ENCODE measurements around the gene RETREG1.

Gene RETREG1

GRCh38 chr5:16492398-16493140 lies 124.2 kb downstream of the RETREG1 start:
- Histone ChIP-seq H3K27me3 (ENCODE audit: control insufficient read depth in 3 of 3, insufficient read depth in 3 of 3, low read depth in 1 of 3, low read length in 3 of 3) (peaks cover 0 to 8% (median 0%) of the 10 kb centered on the region in 3 experiments), H3K36me3 (replicated peaks in 1 of 2; ENCODE audit: control insufficient read depth in 2 of 2, insufficient read depth in 2 of 2, low read length in 2 of 2) (no peaks in the 10 kb centered on the region), H3K14ac (ENCODE audit: low read length) (no peak overlapping the region), H2BK12ac (ENCODE audit: low read length) (no peak overlapping the region), H3K4me3 (ENCODE audit: low read length in 2 of 2) (no peak overlapping the region), H3K9ac (ENCODE audit: low read depth, low read length, poor library complexity) (no peak overlapping the region), H3K9me3 (replicated peaks in 1 of 2; ENCODE audit: control insufficient read depth in 2 of 2, insufficient read depth in 1 of 2, low read depth in 1 of 2, low read length in 2 of 2) (peaks cover 0 to 3% of the 10 kb centered on the region in 2 donors), H3K4ac (ENCODE audit: low read length) (no peak overlapping the region), H4K8ac (ENCODE audit: low read depth, low read length) (no peak overlapping the region), H2BK120ac (ENCODE audit: low read depth, low read length) (no peak overlapping the region), H3K79me1 (ENCODE audit: low read depth, low read length) (no peaks in the 10 kb centered on the region), H2AFZ (ENCODE audit: low read length) (no peak overlapping the region), H3K18ac (ENCODE audit: low read length) (no peak overlapping the region), H3K27ac (replicated peaks; ENCODE audit: low read length) (no peak overlapping the region), H4K91ac (ENCODE audit: low read depth, low read length, poor library complexity) (no peak overlapping the region), H2AK5ac (ENCODE audit: low read depth, low read length) (no peak overlapping the region), H2BK5ac (ENCODE audit: low read length) (no peak overlapping the region), H3K23ac (ENCODE audit: low read depth, low read length, poor library complexity) (no peak overlapping the region), H3K4me1 (ENCODE audit: control insufficient read depth in 2 of 2, insufficient read depth in 1 of 2, low read depth in 1 of 2, low read length in 2 of 2) (no peaks in the 10 kb centered on the region), H2BK15ac (ENCODE audit: low read length) (no peak overlapping the region), H3K4me2 (ENCODE audit: insufficient read depth, low read length, poor library complexity, severe bottlenecking) (no peak overlapping the region)
- WGBS, 2 donors (ENCODE audit: extremely low coverage in 2 of 2, insufficient read length in 2 of 2, insufficient replicate concordance in 1 of 2): no CpG with 5 or more reads among the region's 10 CpGs
- DNase-seq (ENCODE audit: low spot score): no peak

DNA sequence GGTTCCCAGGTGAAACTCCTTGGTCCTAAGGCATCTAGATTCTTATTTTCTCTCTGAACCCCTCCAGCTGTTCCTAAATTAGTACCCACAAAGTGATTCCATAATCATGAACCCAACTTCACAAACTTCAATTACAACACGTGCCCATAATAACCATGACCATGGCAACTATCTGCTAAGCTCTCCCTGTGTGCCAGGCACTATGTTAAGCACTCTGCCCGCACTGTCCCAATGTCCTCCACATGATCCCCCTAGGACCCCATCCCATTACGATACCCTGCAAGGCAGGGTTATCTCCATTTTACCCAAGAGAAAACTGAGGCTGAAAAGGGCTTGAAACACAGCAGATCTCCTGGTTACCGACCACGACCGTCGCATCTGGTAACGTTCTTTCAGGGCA lies 125.9 kb downstream of the RETREG1 start:
- no peak overlapping the region for H3K18ac ChIP-seq (ENCODE audit: low read length)
- H3K14ac ChIP-seq (ENCODE audit: low read length): no peak overlapping the region
- no peaks in the 10 kb centered on the region for H3K36me3 ChIP-seq (replicated peaks in 1 of 2; ENCODE audit: control insufficient read depth in 2 of 2, insufficient read depth in 2 of 2, low read length in 2 of 2)
- H3K9ac ChIP-seq (ENCODE audit: low read depth, low read length, poor library complexity): no peak overlapping the region
- H3K27me3 ChIP-seq (ENCODE audit: control insufficient read depth in 3 of 3, insufficient read depth in 3 of 3, low read depth in 1 of 3, low read length in 3 of 3): peaks cover 0 to 11% (median 0%) of the 10 kb centered on the region in 3 experiments
- no peak overlapping the region for H2AFZ ChIP-seq (ENCODE audit: low read length)
- WGBS, 2 donors (ENCODE audit: extremely low coverage in 2 of 2, insufficient read length in 2 of 2, insufficient replicate concordance in 1 of 2): no CpG with 5 or more reads among the region's 8 CpGs
- H4K91ac ChIP-seq (ENCODE audit: low read depth, low read length, poor library complexity): no peak overlapping the region
- H3K4me2 ChIP-seq (ENCODE audit: insufficient read depth, low read length, poor library complexity, severe bottlenecking): no peak overlapping the region
- no peak overlapping the region for H2BK15ac ChIP-seq (ENCODE audit: low read length)
- H2BK12ac ChIP-seq (ENCODE audit: low read length): no peak overlapping the region
- peaks cover 0 to 3% of the 10 kb centered on the region in 2 donors for H3K9me3 ChIP-seq (replicated peaks in 1 of 2; ENCODE audit: control insufficient read depth in 2 of 2, insufficient read depth in 1 of 2, low read depth in 1 of 2, low read length in 2 of 2)
- no peak overlapping the region for H3K4me3 ChIP-seq (ENCODE audit: low read length in 2 of 2)
- no peak overlapping the region for H3K27ac ChIP-seq (replicated peaks; ENCODE audit: low read length)
- no peaks in the 10 kb centered on the region for H3K79me1 ChIP-seq (ENCODE audit: low read depth, low read length)
- no peak overlapping the region for H4K8ac ChIP-seq (ENCODE audit: low read depth, low read length)
- H3K4ac ChIP-seq (ENCODE audit: low read length): no peak overlapping the region
- DNase-seq (ENCODE audit: low spot score): no peak
- H3K23ac ChIP-seq (ENCODE audit: low read depth, low read length, poor library complexity): no peak overlapping the region
- H3K4me1 ChIP-seq (ENCODE audit: control insufficient read depth in 2 of 2, insufficient read depth in 1 of 2, low read depth in 1 of 2, low read length in 2 of 2): no peaks in the 10 kb centered on the region
- no peak overlapping the region for H2BK5ac ChIP-seq (ENCODE audit: low read length)
- H2BK120ac ChIP-seq (ENCODE audit: low read depth, low read length): no peak overlapping the region
- no peak overlapping the region for H2AK5ac ChIP-seq (ENCODE audit: low read depth, low read length)

GRCh38 chr5:16489322-16489791 lies 127.4 kb downstream of the RETREG1 start:
- Histone ChIP-seq H3K18ac (ENCODE audit: low read length) (no peak overlapping the region), H2BK12ac (ENCODE audit: low read length) (no peak overlapping the region), H3K23ac (ENCODE audit: low read depth, low read length, poor library complexity) (no peak overlapping the region), H3K79me1 (ENCODE audit: low read depth, low read length) (no peaks in the 10 kb centered on the region), H3K9ac (ENCODE audit: low read depth, low read length, poor library complexity) (no peak overlapping the region), H2AFZ (ENCODE audit: low read length) (no peak overlapping the region), H2AK5ac (ENCODE audit: low read depth, low read length) (no peak overlapping the region), H3K27ac (replicated peaks; ENCODE audit: low read length) (no peak overlapping the region), H3K9me3 (replicated peaks in 1 of 2; ENCODE audit: control insufficient read depth in 2 of 2, insufficient read depth in 1 of 2, low read depth in 1 of 2, low read length in 2 of 2) (no peaks in the 10 kb centered on the region), H3K4ac (ENCODE audit: low read length) (no peak overlapping the region), H4K91ac (ENCODE audit: low read depth, low read length, poor library complexity) (no peak overlapping the region), H2BK120ac (ENCODE audit: low read depth, low read length) (no peak overlapping the region), H3K4me1 (ENCODE audit: control insufficient read depth in 2 of 2, insufficient read depth in 1 of 2, low read depth in 1 of 2, low read length in 2 of 2) (no peaks in the 10 kb centered on the region), H3K14ac (ENCODE audit: low read length) (no peak overlapping the region), H3K27me3 (ENCODE audit: control insufficient read depth in 3 of 3, insufficient read depth in 3 of 3, low read depth in 1 of 3, low read length in 3 of 3) (peaks cover 0 to 11% (median 0%) of the 10 kb centered on the region in 3 experiments), H2BK5ac (ENCODE audit: low read length) (no peak overlapping the region), H3K36me3 (replicated peaks in 1 of 2; ENCODE audit: control insufficient read depth in 2 of 2, insufficient read depth in 2 of 2, low read length in 2 of 2) (no peaks in the 10 kb centered on the region), H4K8ac (ENCODE audit: low read depth, low read length) (no peak overlapping the region), H3K4me3 (ENCODE audit: low read length in 2 of 2) (no peak overlapping the region), H3K4me2 (ENCODE audit: insufficient read depth, low read length, poor library complexity, severe bottlenecking) (no peak overlapping the region), H2BK15ac (ENCODE audit: low read length) (no peak overlapping the region)
- WGBS, 2 donors (ENCODE audit: extremely low coverage in 2 of 2, insufficient read length in 2 of 2, insufficient replicate concordance in 1 of 2): no CpG with 5 or more reads among the region's 1 CpG
- no peak for DNase-seq (ENCODE audit: low spot score)

DNA sequence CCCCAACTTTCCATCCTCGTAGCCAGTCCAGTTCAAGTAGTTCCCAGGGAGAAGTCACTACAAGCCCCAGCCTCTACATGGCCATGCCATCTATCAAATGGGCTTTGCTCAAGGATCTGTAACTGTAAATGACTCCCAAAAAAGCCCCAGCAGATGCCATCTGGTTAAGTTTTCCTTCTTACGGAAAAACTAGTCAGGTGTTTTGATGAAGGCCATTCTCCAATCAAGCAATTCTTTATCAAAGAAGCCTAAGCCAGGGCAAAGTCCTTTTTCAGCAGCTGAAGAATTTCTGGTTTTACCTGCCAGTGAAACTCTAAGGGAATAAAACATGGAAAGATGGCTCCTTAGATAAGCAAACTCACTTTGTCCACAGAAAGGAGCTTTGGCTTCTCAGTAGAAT lies 129.3 kb downstream of the RETREG1 start:
- no peak overlapping the region for H2AFZ ChIP-seq (ENCODE audit: low read length)
- WGBS, 2 donors (ENCODE audit: extremely low coverage in 2 of 2, insufficient read length in 2 of 2, insufficient replicate concordance in 1 of 2): no CpG with 5 or more reads among the region's 2 CpGs
- no peak overlapping the region for H3K4me2 ChIP-seq (ENCODE audit: insufficient read depth, low read length, poor library complexity, severe bottlenecking)
- H3K4me1 ChIP-seq (ENCODE audit: control insufficient read depth in 2 of 2, insufficient read depth in 1 of 2, low read depth in 1 of 2, low read length in 2 of 2): no peaks in the 10 kb centered on the region
- no peak overlapping the region for H3K14ac ChIP-seq (ENCODE audit: low read length)
- H3K23ac ChIP-seq (ENCODE audit: low read depth, low read length, poor library complexity): no peak overlapping the region
- H3K27ac ChIP-seq (replicated peaks; ENCODE audit: low read length): no peak overlapping the region
- no peak overlapping the region for H2BK120ac ChIP-seq (ENCODE audit: low read depth, low read length)
- no peak overlapping the region for H3K18ac ChIP-seq (ENCODE audit: low read length)
- no peaks in the 10 kb centered on the region for H3K36me3 ChIP-seq (replicated peaks in 1 of 2; ENCODE audit: control insufficient read depth in 2 of 2, insufficient read depth in 2 of 2, low read length in 2 of 2)
- no peak overlapping the region for H4K8ac ChIP-seq (ENCODE audit: low read depth, low read length)
- no peak overlapping the region for H3K4me3 ChIP-seq (ENCODE audit: low read length in 2 of 2)
- H3K4ac ChIP-seq (ENCODE audit: low read length): no peak overlapping the region
- H3K9ac ChIP-seq (ENCODE audit: low read depth, low read length, poor library complexity): no peak overlapping the region
- H2BK15ac ChIP-seq (ENCODE audit: low read length): no peak overlapping the region
- no peaks in the 10 kb centered on the region for H3K9me3 ChIP-seq (replicated peaks in 1 of 2; ENCODE audit: control insufficient read depth in 2 of 2, insufficient read depth in 1 of 2, low read depth in 1 of 2, low read length in 2 of 2)
- peaks cover 0 to 8% (median 0%) of the 10 kb centered on the region in 3 experiments for H3K27me3 ChIP-seq (ENCODE audit: control insufficient read depth in 3 of 3, insufficient read depth in 3 of 3, low read depth in 1 of 3, low read length in 3 of 3)
- H2AK5ac ChIP-seq (ENCODE audit: low read depth, low read length): no peak overlapping the region
- no peak overlapping the region for H4K91ac ChIP-seq (ENCODE audit: low read depth, low read length, poor library complexity)
- no peak overlapping the region for H2BK5ac ChIP-seq (ENCODE audit: low read length)
- H3K79me1 ChIP-seq (ENCODE audit: low read depth, low read length): no peaks in the 10 kb centered on the region
- DNase-seq (ENCODE audit: low spot score): no peak
- H2BK12ac ChIP-seq (ENCODE audit: low read length): no peak overlapping the region
